SK-N-SH treated with all-trans-retinoic acid at 6 μM for 48 hours (cell line): ENCODE results near the gene FRMD4A.

Experiments
- ATAC-seq: fragments of 200-7000 bp; cut with Tn5 transposase; 3 replicates; pipeline ENCODE4 v1.9.1; 2020; ENCODE audit warnings: mild to moderate bottlenecking, moderate library complexity
- ARNTL ChIP-seq: fragments of 450-650 bp; formaldehyde crosslinking; IDR thresholded peaks from 2 replicates; pipeline ENCODE4 v1.5.0; 2020; ENCODE audit warnings: low read depth, mild to moderate bottlenecking, moderate library complexity, borderline replicate concordance
- CSDC2 ChIP-seq: fragments of 250-450 bp; sonication (Bioruptor Pico); IDR thresholded peaks from 2 replicates; pipeline ENCODE4 v1.5.0; 2020; ENCODE audit warnings: mild to moderate bottlenecking, moderate library complexity
- ESRRG ChIP-seq: fragments of 250-450 bp; sonication (Bioruptor Pico); IDR thresholded peaks from 2 replicates; pipeline ENCODE4 v1.6.1; 2021; ENCODE audit warnings: mild to moderate bottlenecking
- GLIS3 ChIP-seq: fragments of 250-450 bp; sonication (Bioruptor Pico); IDR thresholded peaks from 2 replicates; pipeline ENCODE4 v1.5.0; 2020; ENCODE audit warnings: mild to moderate bottlenecking, moderate library complexity
- OSR1 ChIP-seq: fragments of 250-450 bp; sonication (Bioruptor Pico); IDR thresholded peaks from 2 replicates; pipeline ENCODE4 v1.8.0; 2022; ENCODE audit warnings: moderate library complexity, mild to moderate bottlenecking, inconsistent platforms
- PATZ1 ChIP-seq: fragments of 250-450 bp; sonication (Bioruptor Pico); IDR thresholded peaks from 2 replicates; pipeline ENCODE4 v1.8.0; 2020; ENCODE audit warnings: mild to moderate bottlenecking, moderate library complexity, borderline replicate concordance
- POU6F1 ChIP-seq: fragments of 250-450 bp; sonication (Bioruptor Pico); IDR thresholded peaks from 2 replicates; pipeline ENCODE4 v1.8.0; 2021; ENCODE audit warnings: low read depth, mild to moderate bottlenecking, moderate library complexity, borderline replicate concordance
- PPARA ChIP-seq: fragments of 250-450 bp; sonication (Bioruptor Pico); IDR thresholded peaks from 2 replicates; pipeline ENCODE4 v1.5.0; 2020; ENCODE audit warnings: mild to moderate bottlenecking, borderline replicate concordance
- RARB ChIP-seq: fragments of 250-450 bp; sonication (Bioruptor Pico); IDR thresholded peaks from 2 replicates; pipeline ENCODE4 v1.8.0; 2021; ENCODE audit warnings: mild to moderate bottlenecking, moderate library complexity
- SNAI2 ChIP-seq: fragments of 250-450 bp; sonication (Bioruptor Pico); IDR thresholded peaks from 2 replicates; pipeline ENCODE4 v1.5.0; 2020; ENCODE audit warnings: mild to moderate bottlenecking, moderate library complexity
- TCF4 ChIP-seq: fragments of 250-450 bp; sonication (Bioruptor Pico); IDR thresholded peaks from 2 replicates; pipeline ENCODE4 v1.8.0; 2021; ENCODE audit warnings: mild to moderate bottlenecking, moderate library complexity, borderline replicate concordance
- TOX ChIP-seq: fragments of 250-450 bp; sonication (Bioruptor Pico); IDR thresholded peaks from 2 replicates; pipeline ENCODE4 v1.8.0; 2021; ENCODE audit warnings: mild to moderate bottlenecking, moderate library complexity, borderline replicate concordance
- ZFP30 ChIP-seq: fragments of 450-650 bp; formaldehyde crosslinking; IDR thresholded peaks from 2 replicates; pipeline ENCODE4 v1.5.0; 2022; ENCODE audit warnings: mild to moderate bottlenecking, moderate library complexity
- ZNF565 ChIP-seq: fragments of 450-650 bp; formaldehyde crosslinking; conservative IDR thresholded peaks from 2 replicates; pipeline ENCODE4 v1.5.0; 2020; ENCODE audit warnings: low read depth, mild to moderate bottlenecking, moderate library complexity
- ZNF70 ChIP-seq: fragments of 450-650 bp; formaldehyde crosslinking; IDR thresholded peaks from 2 replicates; pipeline ENCODE4 v1.5.0; 2020; ENCODE audit warnings: mild to moderate bottlenecking, moderate library complexity
- ZNF8 ChIP-seq: fragments of 450-650 bp; formaldehyde crosslinking; IDR thresholded peaks from 2 replicates; pipeline ENCODE4 v1.5.0; 2020; ENCODE audit warnings: mild to moderate bottlenecking, moderate library complexity
- TF ChIP-seq, protein P1 (sequence below): fragments of 250-450 bp; sonication (Bioruptor Pico); IDR thresholded peaks from 2 replicates; pipeline ENCODE4 v1.5.1; 2020; ENCODE audit warnings: low read depth, mild to moderate bottlenecking, moderate library complexity
- TF ChIP-seq, protein P2 (sequence below): fragments of 250-450 bp; sonication (Bioruptor Pico); IDR thresholded peaks from 2 replicates; pipeline ENCODE4 v1.5.1; 2021; ENCODE audit warnings: mild to moderate bottlenecking, moderate library complexity
- TF ChIP-seq, protein P3 (sequence below): fragments of 250-450 bp; sonication (Bioruptor Pico); IDR thresholded peaks from 2 replicates; pipeline ENCODE4 v1.5.0; 2020; ENCODE audit warnings: mild to moderate bottlenecking, moderate library complexity

Gene FRMD4A

DNA sequence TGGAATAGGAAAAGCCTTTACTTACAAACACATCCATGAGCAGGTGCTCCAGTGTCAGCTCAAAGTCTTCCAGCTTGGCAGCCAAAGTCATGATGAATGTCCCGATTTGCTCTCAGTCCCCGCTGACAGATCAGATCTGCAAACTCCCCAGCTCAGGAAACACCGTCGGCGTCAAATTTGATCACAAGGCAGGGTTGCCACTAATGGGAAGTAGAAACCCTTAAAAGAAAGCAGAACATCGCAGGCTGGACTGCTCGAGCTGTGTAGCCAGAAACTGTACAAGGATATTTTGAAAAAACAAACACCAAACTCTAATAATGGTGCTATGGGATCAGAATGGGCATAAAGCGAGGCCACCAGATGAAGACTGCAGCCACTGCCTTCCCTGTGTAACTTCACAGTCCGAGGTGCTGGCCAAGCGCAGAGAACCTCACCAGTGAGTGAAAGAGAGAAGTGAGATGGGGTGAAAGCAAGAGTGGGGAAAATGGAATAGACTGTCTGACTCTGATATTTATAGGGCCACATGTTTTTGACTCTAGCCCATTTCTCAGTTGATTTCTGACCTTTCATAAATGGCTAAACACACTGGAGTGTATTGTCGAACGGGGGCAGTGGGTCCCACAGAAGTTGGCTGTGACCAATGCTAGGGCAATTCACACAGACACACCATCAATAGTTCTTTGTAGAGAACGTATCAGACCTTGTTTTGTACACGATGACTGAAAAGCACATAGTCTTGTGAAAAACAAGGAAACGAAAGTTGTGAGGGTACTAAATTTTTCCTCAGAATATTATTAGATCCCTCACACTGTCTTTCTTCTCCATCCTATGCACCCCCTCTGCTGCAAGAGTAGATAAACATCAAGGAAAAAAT is 306.2 kb downstream of the FRMD4A start:
- ATAC-seq: no peak
- TF ChIP-seq, protein P1, sequence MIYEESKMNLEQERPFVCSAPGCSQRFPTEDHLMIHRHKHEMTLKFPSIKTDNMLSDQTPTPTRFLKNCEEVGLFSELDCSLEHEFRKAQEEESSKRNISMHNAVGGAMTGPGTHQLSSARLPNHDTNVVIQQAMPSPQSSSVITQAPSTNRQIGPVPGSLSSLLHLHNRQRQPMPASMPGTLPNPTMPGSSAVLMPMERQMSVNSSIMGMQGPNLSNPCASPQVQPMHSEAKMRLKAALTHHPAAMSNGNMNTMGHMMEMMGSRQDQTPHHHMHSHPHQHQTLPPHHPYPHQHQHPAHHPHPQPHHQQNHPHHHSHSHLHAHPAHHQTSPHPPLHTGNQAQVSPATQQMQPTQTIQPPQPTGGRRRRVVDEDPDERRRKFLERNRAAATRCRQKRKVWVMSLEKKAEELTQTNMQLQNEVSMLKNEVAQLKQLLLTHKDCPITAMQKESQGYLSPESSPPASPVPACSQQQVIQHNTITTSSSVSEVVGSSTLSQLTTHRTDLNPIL (CRISPR knock-in tag): no peak
- no peak for TF ChIP-seq ARNTL (CRISPR knock-in tag)
- no peak for TF ChIP-seq ZNF8 (CRISPR knock-in tag)
- TF ChIP-seq, protein P2, sequence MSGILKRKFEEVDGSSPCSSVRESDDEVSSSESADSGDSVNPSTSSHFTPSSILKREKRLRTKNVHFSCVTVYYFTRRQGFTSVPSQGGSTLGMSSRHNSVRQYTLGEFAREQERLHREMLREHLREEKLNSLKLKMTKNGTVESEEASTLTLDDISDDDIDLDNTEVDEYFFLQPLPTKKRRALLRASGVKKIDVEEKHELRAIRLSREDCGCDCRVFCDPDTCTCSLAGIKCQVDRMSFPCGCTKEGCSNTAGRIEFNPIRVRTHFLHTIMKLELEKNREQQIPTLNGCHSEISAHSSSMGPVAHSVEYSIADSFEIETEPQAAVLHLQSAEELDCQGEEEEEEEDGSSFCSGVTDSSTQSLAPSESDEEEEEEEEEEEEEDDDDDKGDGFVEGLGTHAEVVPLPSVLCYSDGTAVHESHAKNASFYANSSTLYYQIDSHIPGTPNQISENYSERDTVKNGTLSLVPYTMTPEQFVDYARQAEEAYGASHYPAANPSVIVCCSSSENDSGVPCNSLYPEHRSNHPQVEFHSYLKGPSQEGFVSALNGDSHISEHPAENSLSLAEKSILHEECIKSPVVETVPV (CRISPR knock-in tag): no peak

DNA sequence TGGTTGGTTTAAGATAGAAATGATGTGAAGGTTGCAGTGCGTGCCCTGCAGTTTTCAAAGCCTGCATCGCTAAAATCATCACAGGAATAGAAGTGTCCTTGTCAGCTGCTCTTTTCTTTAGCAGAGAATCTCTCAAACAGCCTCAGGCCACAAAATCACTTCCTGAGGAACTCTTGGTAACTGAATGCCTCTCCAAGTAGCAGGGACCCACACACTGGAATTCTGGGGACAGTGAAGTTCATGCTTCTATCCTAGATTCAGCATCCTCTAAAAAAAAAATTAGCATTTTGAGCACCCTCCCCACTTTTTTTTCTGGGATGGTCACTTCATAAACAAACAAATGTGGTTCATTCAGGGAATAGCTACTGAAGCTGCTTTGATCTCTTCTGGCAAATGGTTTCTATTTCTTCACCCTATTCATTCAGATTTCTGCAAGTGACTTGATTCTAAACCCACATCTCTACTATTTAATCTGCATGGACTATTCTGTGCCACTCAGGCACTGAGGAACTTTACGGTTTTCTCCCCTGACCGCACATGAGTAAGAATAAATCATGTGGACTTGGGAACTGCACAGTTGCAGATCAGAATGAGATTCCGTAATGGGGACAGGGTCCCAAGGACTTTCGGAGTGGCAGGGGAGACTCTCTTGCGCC is 306.9 kb downstream of the FRMD4A start:
- TF ChIP-seq TOX: no peak
- TF ChIP-seq CSDC2 (CRISPR knock-in tag): no peak
- TF ChIP-seq, protein P2 (CRISPR knock-in tag): no peak
- TF ChIP-seq ARNTL (CRISPR knock-in tag): no peak
- no peak for TF ChIP-seq PPARA (CRISPR knock-in tag)
- TF ChIP-seq SNAI2: no peak
- no peak for TF ChIP-seq ZFP30 (CRISPR knock-in tag)
- TF ChIP-seq PATZ1 (CRISPR knock-in tag): no peak
- no peak for TF ChIP-seq ZNF70 (CRISPR knock-in tag)
- TF ChIP-seq, protein P3, sequence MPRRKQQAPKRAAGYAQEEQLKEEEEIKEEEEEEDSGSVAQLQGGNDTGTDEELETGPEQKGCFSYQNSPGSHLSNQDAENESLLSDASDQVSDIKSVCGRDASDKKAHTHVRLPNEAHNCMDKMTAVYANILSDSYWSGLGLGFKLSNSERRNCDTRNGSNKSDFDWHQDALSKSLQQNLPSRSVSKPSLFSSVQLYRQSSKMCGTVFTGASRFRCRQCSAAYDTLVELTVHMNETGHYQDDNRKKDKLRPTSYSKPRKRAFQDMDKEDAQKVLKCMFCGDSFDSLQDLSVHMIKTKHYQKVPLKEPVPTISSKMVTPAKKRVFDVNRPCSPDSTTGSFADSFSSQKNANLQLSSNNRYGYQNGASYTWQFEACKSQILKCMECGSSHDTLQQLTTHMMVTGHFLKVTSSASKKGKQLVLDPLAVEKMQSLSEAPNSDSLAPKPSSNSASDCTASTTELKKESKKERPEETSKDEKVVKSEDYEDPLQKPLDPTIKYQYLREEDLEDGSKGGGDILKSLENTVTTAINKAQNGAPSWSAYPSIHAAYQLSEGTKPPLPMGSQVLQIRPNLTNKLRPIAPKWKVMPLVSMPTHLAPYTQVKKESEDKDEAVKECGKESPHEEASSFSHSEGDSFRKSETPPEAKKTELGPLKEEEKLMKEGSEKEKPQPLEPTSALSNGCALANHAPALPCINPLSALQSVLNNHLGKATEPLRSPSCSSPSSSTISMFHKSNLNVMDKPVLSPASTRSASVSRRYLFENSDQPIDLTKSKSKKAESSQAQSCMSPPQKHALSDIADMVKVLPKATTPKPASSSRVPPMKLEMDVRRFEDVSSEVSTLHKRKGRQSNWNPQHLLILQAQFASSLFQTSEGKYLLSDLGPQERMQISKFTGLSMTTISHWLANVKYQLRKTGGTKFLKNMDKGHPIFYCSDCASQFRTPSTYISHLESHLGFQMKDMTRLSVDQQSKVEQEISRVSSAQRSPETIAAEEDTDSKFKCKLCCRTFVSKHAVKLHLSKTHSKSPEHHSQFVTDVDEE (CRISPR knock-in tag): no peak
- TF ChIP-seq ZNF565: no peak
- no peak for TF ChIP-seq GLIS3
- no peak for TF ChIP-seq ZNF8 (CRISPR knock-in tag)
- no peak for TF ChIP-seq ESRRG (CRISPR knock-in tag)
- TF ChIP-seq OSR1 (CRISPR knock-in tag): no peak
- TF ChIP-seq, protein P1 (CRISPR knock-in tag): no peak
- TF ChIP-seq TCF4 (CRISPR knock-in tag): no peak
- no peak for TF ChIP-seq RARB (CRISPR knock-in tag)
- no peak for TF ChIP-seq POU6F1
- ATAC-seq: no peak
